ENCODE results near the gene ALK. TPM values are rescaled to one million over a fixed set of nuclear protein-coding genes. Genes with fewer than 3 reads are reported as not detected.

ALK gene
- total RNA-seq, 1 experiment from 2014 or later = not detected

DNA sequence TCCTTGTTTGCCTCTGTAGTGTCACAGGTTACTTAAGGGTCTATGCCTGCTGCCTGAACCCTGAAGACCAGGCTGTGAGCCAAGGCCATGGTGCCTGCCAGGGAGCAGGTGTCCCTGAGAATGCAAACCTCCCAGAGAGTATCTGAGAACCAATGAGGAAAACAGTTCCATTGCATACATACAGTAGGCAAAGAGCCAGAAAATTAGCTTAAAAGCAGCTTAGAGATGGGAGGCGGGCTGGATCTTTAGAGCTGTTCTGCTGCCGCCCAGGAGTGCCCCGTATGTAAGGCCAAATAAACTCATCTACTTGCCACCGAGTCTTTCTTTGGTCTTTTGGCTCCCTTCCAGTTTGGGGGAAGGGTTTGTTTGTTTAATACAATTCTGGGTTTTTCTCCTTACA is 478.2 kb downstream of the ALK start:
- no peaks in the 10 kb centered on the region; a peak in 1 of 5 replicates for H3K9me3 Mint-ChIP-seq
- H3K23me2 ChIP-seq (ENCODE audit: insufficient read length, low read depth, low read length, poor library complexity, severe bottlenecking) = no peaks in the 10 kb centered on the region
- no peak overlapping the region for H2BK20ac ChIP-seq (ENCODE audit: low read depth, low read length, poor library complexity, severe bottlenecking)
- H3K4ac ChIP-seq (ENCODE audit: low read depth, low read length) = no peak overlapping the region
- H3K9me3 ChIP-seq (ENCODE audit: control insufficient read depth, low read depth, low read length) = no peaks in the 10 kb centered on the region
- TF ChIP-seq, protein P1, sequence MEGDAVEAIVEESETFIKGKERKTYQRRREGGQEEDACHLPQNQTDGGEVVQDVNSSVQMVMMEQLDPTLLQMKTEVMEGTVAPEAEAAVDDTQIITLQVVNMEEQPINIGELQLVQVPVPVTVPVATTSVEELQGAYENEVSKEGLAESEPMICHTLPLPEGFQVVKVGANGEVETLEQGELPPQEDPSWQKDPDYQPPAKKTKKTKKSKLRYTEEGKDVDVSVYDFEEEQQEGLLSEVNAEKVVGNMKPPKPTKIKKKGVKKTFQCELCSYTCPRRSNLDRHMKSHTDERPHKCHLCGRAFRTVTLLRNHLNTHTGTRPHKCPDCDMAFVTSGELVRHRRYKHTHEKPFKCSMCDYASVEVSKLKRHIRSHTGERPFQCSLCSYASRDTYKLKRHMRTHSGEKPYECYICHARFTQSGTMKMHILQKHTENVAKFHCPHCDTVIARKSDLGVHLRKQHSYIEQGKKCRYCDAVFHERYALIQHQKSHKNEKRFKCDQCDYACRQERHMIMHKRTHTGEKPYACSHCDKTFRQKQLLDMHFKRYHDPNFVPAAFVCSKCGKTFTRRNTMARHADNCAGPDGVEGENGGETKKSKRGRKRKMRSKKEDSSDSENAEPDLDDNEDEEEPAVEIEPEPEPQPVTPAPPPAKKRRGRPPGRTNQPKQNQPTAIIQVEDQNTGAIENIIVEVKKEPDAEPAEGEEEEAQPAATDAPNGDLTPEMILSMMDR (conservative IDR thresholded peaks at IDR 0.05) = no peak
- H3K4me3 Mint-ChIP-seq = no peak overlapping the region
- H2BK120ac ChIP-seq (ENCODE audit: low read depth, low read length, poor library complexity, severe bottlenecking) = no peak overlapping the region
- H3K14ac ChIP-seq (ENCODE audit: insufficient read depth, low read length) = no peak overlapping the region
- H3K23ac ChIP-seq (ENCODE audit: insufficient read length, low read depth, low read length) = no peak overlapping the region
- peak overlapping the region in 1 of 3 experiments; percentile 41; a peak in 1 of 7 replicates for H3K27ac Mint-ChIP-seq
- no peak overlapping the region for H2AFZ ChIP-seq (ENCODE audit: low read length)
- no peaks in the 10 kb centered on the region; the same call in 1 of the 2 replicates for H3K27me3 Mint-ChIP-seq (ENCODE audit: low read depth)
- no peak overlapping the region for H3K4me2 ChIP-seq (ENCODE audit: insufficient read depth, insufficient read length, low read length)
- H3K4me1 ChIP-seq (ENCODE audit: insufficient read depth, low read length) = peaks cover 1% of the 10 kb centered on the region; the same call in 1 of the 2 replicates
- H3K9ac ChIP-seq (ENCODE audit: extremely low read depth, insufficient read length, low read length) = no peak overlapping the region
- WGBS (ENCODE audit: extremely low coverage, insufficient read length, low lambda C conversion rate) = no CpG with 5 or more reads among the region's 4 CpGs
- no peaks in the 10 kb centered on the region for H3K79me2 ChIP-seq (ENCODE audit: insufficient read depth, low read length)
- H2BK12ac ChIP-seq (ENCODE audit: insufficient read length, low read depth, low read length) = no peak overlapping the region
- H2BK15ac ChIP-seq (ENCODE audit: low read depth, low read length) = no peak overlapping the region
- no peaks in the 10 kb centered on the region for H4K20me1 ChIP-seq (ENCODE audit: control insufficient read depth, insufficient read depth, insufficient read length)
- H4K91ac ChIP-seq (ENCODE audit: insufficient read length, low read depth, low read length) = no peak overlapping the region
- no peak overlapping the region for H3T11ph ChIP-seq (ENCODE audit: low read length)
- no peak overlapping the region for H4K8ac ChIP-seq (replicated peaks; ENCODE audit: insufficient read length, low read depth, low read length)
- H3K79me1 ChIP-seq (ENCODE audit: insufficient read depth, low read depth, low read length, poor library complexity, severe bottlenecking) = no peaks in the 10 kb centered on the region
- no peak overlapping the region for H2BK5ac ChIP-seq (ENCODE audit: insufficient read length, low read length)
- H3K4me1 Mint-ChIP-seq = peaks cover 15 to 20% of the 10 kb centered on the region in 2 experiments
- no peaks in the 10 kb centered on the region for H3K27me3 ChIP-seq (ENCODE audit: insufficient read depth, low read length)
- DNase-seq = no peak
- H3K36me3 Mint-ChIP-seq (ENCODE audit: insufficient read depth in 1 of 3, low read depth in 3 of 3) = no peaks in the 10 kb centered on the region
- H3K27ac ChIP-seq (ENCODE audit: insufficient read length, low read depth, low read length) = no peak overlapping the region
- H3K18ac ChIP-seq (ENCODE audit: insufficient read length, low read depth, low read length) = no peak overlapping the region
- no peak overlapping the region for H4K5ac ChIP-seq (ENCODE audit: insufficient read length, low read depth, low read length)
- H3K56ac ChIP-seq (ENCODE audit: insufficient read length, low read depth, low read length) = no peak overlapping the region
- no peak overlapping the region for H2AK5ac ChIP-seq (ENCODE audit: insufficient read length, low read length)
